Peyer's patch (tissue), 4 donors: Measurements from ENCODE around the gene CDC42BPA. TPM values are rescaled to one million over a fixed set of nuclear protein-coding genes. Genes with fewer than 3 reads are reported as not detected.
"Not testable (repeated sequence)": the region's sequence is repeated elsewhere in the genome, so short reads cannot be mapped to it uniquely, and the experiment has no call there.

Experiments used
- DNase-seq, 3 donors: peaks; one replicate each; pipeline ENCODE4 v3.0.0-alpha.2; 2017 to 2019
- H3K27ac ChIP-seq, 4 donors: fragments of 200-600 bp; sonication (generic); one replicate each; pipeline ENCODE4 v1.5.1; 2016 to 2019
- H3K27me3 ChIP-seq, 2 donors: fragments of 200-600 bp; sonication (generic); one replicate each; pipeline ENCODE4 v1.5.1; 2019
- H3K36me3 ChIP-seq, 3 donors: fragments of 200-600 bp; sonication (generic); one replicate each; pipeline ENCODE4 v1.5.1; 2016 to 2019
- H3K4me1 ChIP-seq, 4 donors: fragments of 200-600 bp; sonication (generic); one replicate each; pipeline ENCODE4 v1.5.1; 2016 to 2019
- H3K4me3 ChIP-seq, 4 donors: fragments of 200-600 bp; sonication (generic); 1 replicate in 3 of 4; 2 replicates in 1 of 4; pipeline ENCODE4 v1.5.1; 2016 to 2019; ENCODE audit warnings: mild to moderate bottlenecking in 1 of 4
- H3K9me3 ChIP-seq, 4 donors: fragments of 200-600 bp; sonication (generic); one replicate each; pipeline ENCODE4 v1.5.1; 2016 to 2019; ENCODE audit warnings: mild to moderate bottlenecking in 1 of 4
- CTCF ChIP-seq, 6 experiments: fragments of 450-650 bp in 4 of 6; fragments of 200-600 bp in 2 of 6; sonication (generic) in 1 of 6; IDR thresholded peaks; one replicate each; pipeline ENCODE4 v1.5.1; 2017 to 2019; ENCODE audit warnings: antibody characterized with exemption in 6 of 6, mild to moderate bottlenecking in 3 of 6, moderate library complexity in 1 of 6
- POLR2A ChIP-seq, 2 donors: fragments of 450-650 bp; IDR thresholded peaks; one replicate each; pipeline ENCODE4 v1.5.1; 2017; ENCODE audit warnings: antibody characterized with exemption in 2 of 2, mild to moderate bottlenecking in 2 of 2, moderate library complexity in 2 of 2
- total RNA-seq, 4 donors: library from RNA; depleted of rRNA; stranded (reverse); fragments of >200 nt; gene quantifications; one replicate each; pipeline ENCODE4 v1.1.0, GENCODE V29; 2016

The CDC42BPA gene
- total RNA-seq, 4 donors from 2014 or later = 49.3 to 107 (median 53.9) TPM

- H3K36me3 ChIP-seq = no peaks in the 10 kb centered on the region
- H3K4me3 ChIP-seq = no peak overlapping the region
- H3K27me3 ChIP-seq = no peaks in the 10 kb centered on the region
- no peak for DNase-seq
- H3K9me3 ChIP-seq = no peaks in the 10 kb centered on the region
- no peak overlapping the region for H3K27ac ChIP-seq
- TF ChIP-seq CTCF (IDR thresholded peaks at IDR 0.05) (no peak), POLR2A (IDR thresholded peaks at IDR 0.05) (no peak)
- H3K4me1 ChIP-seq = peaks cover 0 to 7% (median 0%) of the 10 kb centered on the region in 4 donors
These were observed 34.9 kb upstream of the CDC42BPA start for GRCh38 chr1:227353186-227353585.

GRCh38 chr1:227352164-227352563, 33.9 kb upstream of the CDC42BPA start:
- not testable (repeated sequence) for H3K9me3 ChIP-seq, H3K27ac ChIP-seq, H3K4me1 ChIP-seq, H3K27me3 ChIP-seq, H3K36me3 ChIP-seq, H3K4me3 ChIP-seq, DNase-seq

- H3K36me3 ChIP-seq = no peaks in the 10 kb centered on the region
- H3K4me1 ChIP-seq = peaks cover 0 to 3% (median 0%) of the 10 kb centered on the region in 4 donors
- no peak overlapping the region for H3K4me3 ChIP-seq
- peak overlapping the region in 1 of 4 donors; percentile 31 for H3K27ac ChIP-seq
- DNase-seq = peak in 1 of 3 donors; percentile 54
- no peaks in the 10 kb centered on the region for H3K9me3 ChIP-seq
- TF ChIP-seq POLR2A (IDR thresholded peaks at IDR 0.05) = no peak
- no peak for TF ChIP-seq CTCF (IDR thresholded peaks at IDR 0.05)
- H3K27me3 ChIP-seq = no peaks in the 10 kb centered on the region
These were observed 33.2 kb upstream of the CDC42BPA start for GRCh38 chr1:227351443-227351842.

GRCh38 chr1:227349967-227350366, 31.7 kb upstream of the CDC42BPA start:
- no peaks in the 10 kb centered on the region for H3K27me3 ChIP-seq
- H3K9me3 ChIP-seq = no peaks in the 10 kb centered on the region
- H3K36me3 ChIP-seq = no peaks in the 10 kb centered on the region
- H3K4me1 ChIP-seq = no peaks in the 10 kb centered on the region
- H3K27ac ChIP-seq = no peak overlapping the region
- H3K4me3 ChIP-seq = no peak overlapping the region
- TF ChIP-seq POLR2A (IDR thresholded peaks at IDR 0.05) (no peak), CTCF (IDR thresholded peaks at IDR 0.05) (no peak)
- no peak for DNase-seq

GRCh38 chr1:227343727-227344551, 25.6 kb upstream of the CDC42BPA start:
- H3K9me3 ChIP-seq = peaks cover 0 to 6% (median 0%) of the 10 kb centered on the region in 4 donors
- DNase-seq = no peak
- H3K27me3 ChIP-seq = no peaks in the 10 kb centered on the region
- H3K36me3 ChIP-seq = no peaks in the 10 kb centered on the region
- H3K4me3 ChIP-seq = no peak overlapping the region
- no peak overlapping the region for H3K27ac ChIP-seq
- TF ChIP-seq POLR2A (IDR thresholded peaks at IDR 0.05) = no peak
- no peak for TF ChIP-seq CTCF (IDR thresholded peaks at IDR 0.05)
- H3K4me1 ChIP-seq = no peaks in the 10 kb centered on the region

GRCh38 chr1:227343206-227343605, 24.9 kb upstream of the CDC42BPA start:
- no peak for DNase-seq

More at GRCh38 chr1:227343206-227343605, 24.9 kb upstream of the CDC42BPA start:
- Histone ChIP-seq H3K27me3 (no peaks in the 10 kb centered on the region), H3K27ac (no peak overlapping the region), H3K36me3 (no peaks in the 10 kb centered on the region), H3K4me3 (no peak overlapping the region), H3K4me1 (no peaks in the 10 kb centered on the region), H3K9me3 (peaks cover 0 to 6% (median 0%) of the 10 kb centered on the region in 4 donors)
- TF ChIP-seq POLR2A (IDR thresholded peaks at IDR 0.05) (no peak), CTCF (IDR thresholded peaks at IDR 0.05) (no peak)
